Mesendoderm (in vitro differentiated cells): ENCODE data around the gene POU2AF3. TPM values are rescaled to one million over a fixed set of nuclear protein-coding genes. Genes with fewer than 3 reads are reported as not detected.

Source experiments
- DNase-seq: peaks from one replicate; pipeline ENCODE4 v3.0.0; 2013
- H2AK5ac ChIP-seq: 2 replicates; pipeline ENCODE4 v1.6.1; 2013; ENCODE audit warnings: low read length, inconsistent platforms
- H2BK120ac ChIP-seq: 2 replicates; pipeline ENCODE4 v1.6.1; 2013; ENCODE audit warnings: low read depth, mild to moderate bottlenecking, low read length, moderate library complexity, mixed read lengths
- H2BK15ac ChIP-seq: replicated peaks from 2 replicates; pipeline ENCODE4 v1.6.1; 2013; ENCODE audit warnings: low read depth, mild to moderate bottlenecking, moderate library complexity
- H2BK5ac ChIP-seq: 2 replicates; pipeline ENCODE4 v1.6.1; 2013; ENCODE audit warnings: low read length, inconsistent platforms
- H3K18ac ChIP-seq: 2 replicates; pipeline ENCODE4 v1.6.1; 2013; ENCODE audit warnings: mild to moderate bottlenecking, low read length, mixed read lengths
- H3K23ac ChIP-seq: one replicate; pipeline ENCODE4 v1.6.1; 2013; ENCODE audit warnings: low read length
- H3K27ac ChIP-seq: 2 replicates; pipeline ENCODE4 v1.5.1; 2013; ENCODE audit warnings: low read depth, mild to moderate bottlenecking, inconsistent platforms, low read length, moderate library complexity
- H3K27me3 ChIP-seq: 2 replicates; pipeline ENCODE4 v1.6.1; 2013; ENCODE audit warnings: low read length, control low read depth, mild to moderate bottlenecking, inconsistent platforms; ENCODE audit not compliant: insufficient read depth, poor library complexity
- H3K36me3 ChIP-seq: 2 replicates; pipeline ENCODE4 v1.6.1; 2013; ENCODE audit warnings: low read length, inconsistent platforms; ENCODE audit not compliant: control insufficient read depth, insufficient read depth
- H3K4ac ChIP-seq: one replicate; pipeline ENCODE4 v1.6.1; 2013; ENCODE audit warnings: low read depth, mild to moderate bottlenecking, low read length, moderate library complexity
- H3K4me1 ChIP-seq: 2 replicates; pipeline ENCODE4 v1.6.1; 2013; ENCODE audit warnings: low read depth, low read length, inconsistent platforms; ENCODE audit not compliant: control insufficient read depth
- H3K4me2 ChIP-seq: 2 replicates; pipeline ENCODE4 v1.6.1; 2013; ENCODE audit warnings: low read length
- H3K4me3 ChIP-seq: 2 replicates; pipeline ENCODE4 v1.5.1; 2013; ENCODE audit warnings: mild to moderate bottlenecking, low read length
- H3K56ac ChIP-seq: one replicate; pipeline ENCODE4 v1.6.1; 2013; ENCODE audit warnings: low read length
- H3K79me1 ChIP-seq: 2 replicates; pipeline ENCODE4 v1.6.1; 2013; ENCODE audit warnings: low read length, inconsistent platforms
- H3K79me2 ChIP-seq: 2 replicates; pipeline ENCODE4 v1.6.1; 2013; ENCODE audit warnings: mild to moderate bottlenecking, low read length; ENCODE audit not compliant: control insufficient read depth, insufficient read depth
- H3K9ac ChIP-seq: 2 replicates; pipeline ENCODE4 v1.6.1; 2013; ENCODE audit warnings: low read length, inconsistent platforms
- H4K5ac ChIP-seq: one replicate; pipeline ENCODE4 v1.6.1; 2013; ENCODE audit warnings: low read length
- H4K8ac ChIP-seq: one replicate; pipeline ENCODE4 v1.6.1; 2013; ENCODE audit warnings: low read depth, mild to moderate bottlenecking, control low read depth, low read length, moderate library complexity
- WGBS: extraction: QIAGEN DNeasy Blood & Tissue Kit; methylation state at CpG from one replicate; pipeline ENCODE4 v1.1.7; 2013; ENCODE audit warnings: low lambda C conversion rate, missing lambda C conversion rate; ENCODE audit not compliant: insufficient coverage; ENCODE audit errors: extremely low coverage; 5-methylcytosine and 5-hydroxymethylcytosine counted together
- polyA plus RNA-seq, 2 experiments: library from polyadenylated mRNA; stranded (reverse); fragments of 200-250 nt; gene quantifications; one replicate each; pipeline ENCODE4 v1.2.3, GENCODE V29; 2013

POU2AF3 gene, protein sequence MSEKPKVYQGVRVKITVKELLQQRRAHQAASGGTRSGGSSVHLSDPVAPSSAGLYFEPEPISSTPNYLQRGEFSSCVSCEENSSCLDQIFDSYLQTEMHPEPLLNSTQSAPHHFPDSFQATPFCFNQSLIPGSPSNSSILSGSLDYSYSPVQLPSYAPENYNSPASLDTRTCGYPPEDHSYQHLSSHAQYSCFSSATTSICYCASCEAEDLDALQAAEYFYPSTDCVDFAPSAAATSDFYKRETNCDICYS
- 1.8 TPM for polyA plus RNA-seq (2013, experiment 1 of 2)
- 1.7 TPM for polyA plus RNA-seq (2013, experiment 2 of 2)

DNA sequence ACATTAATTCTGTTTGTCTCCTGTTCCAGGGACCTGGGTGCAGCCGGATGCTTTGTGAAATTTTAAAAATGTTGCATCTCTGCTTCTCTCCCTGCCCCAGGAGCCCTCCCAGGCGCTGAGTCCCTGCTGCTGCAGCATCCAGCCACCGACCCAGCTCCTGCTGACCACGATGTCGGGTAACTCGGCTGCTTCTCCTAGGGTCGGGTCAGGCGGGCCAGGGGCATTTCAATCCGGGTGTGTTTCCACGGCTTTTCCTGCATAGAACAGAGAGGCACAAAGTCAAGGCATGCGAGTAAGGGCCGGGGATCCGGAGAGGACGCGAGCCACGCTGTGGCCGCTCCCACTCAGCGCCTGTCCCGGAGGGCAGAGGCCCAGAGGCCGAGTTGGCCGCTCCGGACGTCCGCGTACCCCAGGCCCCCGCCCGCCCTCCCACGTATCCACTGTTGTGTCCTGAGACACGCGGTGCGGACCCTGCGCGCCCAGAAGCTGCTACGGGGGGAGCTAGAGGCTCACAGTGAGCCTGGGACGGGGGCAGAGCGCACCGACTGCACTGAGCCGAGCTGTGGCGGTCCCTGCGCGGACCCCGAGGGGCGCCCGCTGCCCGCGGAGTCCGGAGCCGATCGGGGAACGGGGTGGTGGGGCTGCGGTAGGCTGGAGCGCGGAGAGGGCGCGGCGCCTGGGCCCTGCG is at the start of gene POU2AF3:
POU2AF3 (plus strand) TSS at position 134 of the 688 bp plus-strand sequence; CDS start at position 170, 36 bp downstream.
- Histone ChIP-seq H3K4ac (peak within 1 kb of the TSS; percentile 5), H3K27ac (no peak within 1 kb of the TSS), H3K36me3 (no peaks in the 10 kb centered on the region), H3K56ac (peak within 1 kb of the TSS; percentile 88), H4K8ac (no peak within 1 kb of the TSS), H3K18ac (peak within 1 kb of the TSS; percentile 92), H2BK120ac (no peak within 1 kb of the TSS), H3K79me2 (no peaks in the 10 kb centered on the region), H4K5ac (no peak within 1 kb of the TSS), H3K4me2 (peak within 1 kb of the TSS; percentile 60), H3K27me3 (no peaks in the 10 kb centered on the region), H2AK5ac (no peak within 1 kb of the TSS), H2BK5ac (no peak within 1 kb of the TSS), H3K79me1 (no peaks in the 10 kb centered on the region), H3K9ac (peak within 1 kb of the TSS; percentile 56), H3K4me3 (peak within 1 kb of the TSS; percentile 52), H3K4me1 (no peaks in the 10 kb centered on the region), H3K23ac (no peak within 1 kb of the TSS), H2BK15ac (no peak within 1 kb of the TSS)
- no CpG with 5 or more reads among the region's 57 CpGs for whole genome bisulfite sequencing
- peak; percentile 36 for DNase-seq

- H2BK5ac ChIP-seq, result no peak overlapping the region
- H3K79me1 ChIP-seq, result no peaks in the 10 kb centered on the region
- H2AK5ac ChIP-seq, result no peak overlapping the region
- DNase-seq, result no peak
- H3K27ac ChIP-seq, result no peak overlapping the region
- H3K36me3 ChIP-seq, result no peaks in the 10 kb centered on the region
- no peak overlapping the region for H2BK15ac ChIP-seq
- H3K18ac ChIP-seq, result no peak overlapping the region
- H3K79me2 ChIP-seq, result no peaks in the 10 kb centered on the region
- H3K4me1 ChIP-seq, result no peaks in the 10 kb centered on the region
- no peak overlapping the region for H3K9ac ChIP-seq
- H3K4me2 ChIP-seq, result no peak overlapping the region
- no peak overlapping the region for H2BK120ac ChIP-seq
- no peak overlapping the region for H3K4me3 ChIP-seq
- no CpG with 5 or more reads among the region's 2 CpGs for WGBS
- no peaks in the 10 kb centered on the region for H3K27me3 ChIP-seq
- no peak overlapping the region for H4K5ac ChIP-seq
- H3K23ac ChIP-seq, result no peak overlapping the region
- H4K8ac ChIP-seq, result no peak overlapping the region
- H3K4ac ChIP-seq, result no peak overlapping the region
- no peak overlapping the region for H3K56ac ChIP-seq
These were observed 47.4 kb upstream of the POU2AF3 start for GRCh38 chr11:111250936-111251335.

- no peak overlapping the region for H3K56ac ChIP-seq
- no peak overlapping the region for H4K5ac ChIP-seq
- no peak overlapping the region for H3K9ac ChIP-seq
- no peak overlapping the region for H3K4me2 ChIP-seq
- no peak overlapping the region for H2BK120ac ChIP-seq
- H3K4ac ChIP-seq, result no peak overlapping the region
- no peak for DNase-seq
- H3K27ac ChIP-seq, result no peak overlapping the region
- H3K23ac ChIP-seq, result no peak overlapping the region
- H2AK5ac ChIP-seq, result no peak overlapping the region
- no peak overlapping the region for H2BK15ac ChIP-seq
- WGBS, result no CpG with 5 or more reads among the region's 1 CpG
- H3K27me3 ChIP-seq, result no peaks in the 10 kb centered on the region
- no peaks in the 10 kb centered on the region for H3K79me2 ChIP-seq
- no peak overlapping the region for H4K8ac ChIP-seq
- H3K4me1 ChIP-seq, result no peaks in the 10 kb centered on the region
- H2BK5ac ChIP-seq, result no peak overlapping the region
- H3K18ac ChIP-seq, result no peak overlapping the region
- H3K4me3 ChIP-seq, result no peak overlapping the region
- H3K79me1 ChIP-seq, result no peaks in the 10 kb centered on the region
- no peaks in the 10 kb centered on the region for H3K36me3 ChIP-seq
These were observed 45.2 kb upstream of the POU2AF3 start for GRCh38 chr11:111253131-111253530.

DNA sequence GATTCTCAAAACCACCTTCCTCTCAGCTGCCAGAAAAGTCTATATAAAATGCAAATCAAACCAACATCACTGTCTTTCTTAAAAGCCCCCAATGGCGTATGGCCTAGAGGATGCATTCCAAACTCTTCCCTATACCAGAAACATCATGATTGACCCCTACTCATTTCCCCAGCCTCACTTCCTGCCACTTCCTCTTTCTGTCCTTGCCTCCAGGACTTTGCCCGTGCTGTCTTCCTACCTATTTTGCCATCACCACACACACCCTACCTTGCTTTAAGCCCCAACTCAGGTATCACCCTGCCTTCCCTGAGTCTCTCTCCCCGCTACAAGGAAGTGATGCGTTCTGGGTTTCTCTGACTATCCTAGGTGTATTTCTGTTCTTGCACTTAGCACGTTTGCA is 44.7 kb upstream of the POU2AF3 start:
- no peak overlapping the region for H3K18ac ChIP-seq
- DNase-seq, result no peak
- H3K4me1 ChIP-seq, result no peaks in the 10 kb centered on the region
- no peak overlapping the region for H3K27ac ChIP-seq
- no peak overlapping the region for H3K4ac ChIP-seq
- no peak overlapping the region for H2BK15ac ChIP-seq
- H3K23ac ChIP-seq, result no peak overlapping the region
- H3K56ac ChIP-seq, result no peak overlapping the region
- no peaks in the 10 kb centered on the region for H3K79me1 ChIP-seq
- H2AK5ac ChIP-seq, result no peak overlapping the region
- H4K8ac ChIP-seq, result no peak overlapping the region
- WGBS, result no CpG with 5 or more reads among the region's 5 CpGs
- H2BK120ac ChIP-seq, result no peak overlapping the region
- H3K4me3 ChIP-seq, result no peak overlapping the region
- no peak overlapping the region for H2BK5ac ChIP-seq
- no peak overlapping the region for H4K5ac ChIP-seq
- H3K36me3 ChIP-seq, result no peaks in the 10 kb centered on the region
- no peak overlapping the region for H3K9ac ChIP-seq
- H3K27me3 ChIP-seq, result no peaks in the 10 kb centered on the region
- H3K79me2 ChIP-seq, result no peaks in the 10 kb centered on the region
- H3K4me2 ChIP-seq, result no peak overlapping the region

GRCh38 chr11:111258046-111258445 is 40.3 kb upstream of the POU2AF3 start:
- no peaks in the 10 kb centered on the region for H3K79me1 ChIP-seq
- no peak overlapping the region for H3K18ac ChIP-seq
- H3K23ac ChIP-seq, result no peak overlapping the region
- H2BK120ac ChIP-seq, result no peak overlapping the region
- H3K4me1 ChIP-seq, result no peaks in the 10 kb centered on the region
- H3K4ac ChIP-seq, result no peak overlapping the region
- DNase-seq, result no peak
- H3K27ac ChIP-seq, result no peak overlapping the region
- no peaks in the 10 kb centered on the region for H3K27me3 ChIP-seq
- no peak overlapping the region for H3K9ac ChIP-seq
- H4K8ac ChIP-seq, result no peak overlapping the region
- WGBS, result no CpG with 5 or more reads among the region's 4 CpGs
- H3K56ac ChIP-seq, result no peak overlapping the region
- no peaks in the 10 kb centered on the region for H3K36me3 ChIP-seq
- H3K4me3 ChIP-seq, result no peak overlapping the region
- H3K79me2 ChIP-seq, result no peaks in the 10 kb centered on the region
- H3K4me2 ChIP-seq, result no peak overlapping the region
- H2BK5ac ChIP-seq, result no peak overlapping the region
- H2AK5ac ChIP-seq, result no peak overlapping the region
- H4K5ac ChIP-seq, result no peak overlapping the region
- H2BK15ac ChIP-seq, result no peak overlapping the region
